GM12865 (cell line): ENCODE measurements around the gene UBE3B.

ENCODE experiments used
- DNase-seq: peaks from one replicate; pipeline ENCODE4 v3.0.0; 2010; ENCODE audit warnings: low read depth
- H3K4me3 ChIP-seq: 2 replicates; pipeline ENCODE4 v1.5.1; 2011; ENCODE audit warnings: mild to moderate bottlenecking, low read depth, low read length, control low read depth
- CTCF ChIP-seq: IDR thresholded peaks from 2 replicates; pipeline ENCODE4 v1.5.1; 2011; ENCODE audit warnings: low read length, control low read depth, low read depth, inconsistent platforms; ENCODE audit not compliant: insufficient read depth; ENCODE audit errors: missing control alignments

UBE3B gene

DNA sequence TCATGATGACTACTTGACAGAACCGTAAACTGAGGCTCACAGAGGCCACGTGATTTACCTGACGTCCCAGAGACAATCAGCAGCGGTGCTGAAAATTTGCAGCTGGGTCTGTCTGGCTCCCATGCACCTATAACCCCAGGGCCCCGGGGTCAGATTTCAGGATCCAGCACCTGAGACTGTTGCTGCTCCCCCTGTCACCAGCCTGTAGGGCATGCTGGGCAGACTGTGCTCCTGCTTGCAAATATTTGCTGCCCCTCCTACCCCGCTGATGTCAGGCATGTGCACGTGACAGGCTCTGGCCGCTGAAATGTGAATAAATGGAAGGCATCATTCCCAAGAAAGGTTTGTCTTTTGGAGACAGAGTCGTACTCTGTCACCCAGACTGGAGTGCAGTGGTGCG lies 89.9 kb downstream of the UBE3B start:
- DNase-seq: no peak
- no peak overlapping the region for H3K4me3 ChIP-seq
- TF ChIP-seq CTCF: no peak

- no peak for DNase-seq
- TF ChIP-seq CTCF: no peak
- no peak overlapping the region for H3K4me3 ChIP-seq
These were observed 90.5 kb downstream of the UBE3B start for GRCh38 chr12:109567967-109568366.

DNA sequence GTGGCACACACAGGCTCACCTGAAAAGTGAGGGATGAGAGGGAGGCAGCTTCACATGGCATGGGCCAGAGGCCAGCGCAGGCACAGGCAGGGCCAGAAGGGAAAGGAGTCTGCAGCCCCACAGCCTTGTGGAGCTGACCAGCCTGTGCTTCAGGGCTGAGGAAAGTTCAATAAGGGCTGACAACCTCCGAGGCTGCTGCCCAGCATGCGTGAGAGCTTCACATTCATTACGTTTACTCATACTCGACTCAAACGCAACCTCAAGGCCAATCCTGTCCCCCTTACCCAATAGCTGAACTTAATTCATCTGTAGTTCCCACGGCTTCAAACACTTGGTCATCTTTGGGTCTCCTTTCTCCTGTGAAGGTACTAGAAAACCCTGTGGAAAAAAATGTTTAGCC lies 91.1 kb downstream of the UBE3B start:
- no peak overlapping the region for H3K4me3 ChIP-seq
- TF ChIP-seq CTCF: no peak
- no peak for DNase-seq

DNA sequence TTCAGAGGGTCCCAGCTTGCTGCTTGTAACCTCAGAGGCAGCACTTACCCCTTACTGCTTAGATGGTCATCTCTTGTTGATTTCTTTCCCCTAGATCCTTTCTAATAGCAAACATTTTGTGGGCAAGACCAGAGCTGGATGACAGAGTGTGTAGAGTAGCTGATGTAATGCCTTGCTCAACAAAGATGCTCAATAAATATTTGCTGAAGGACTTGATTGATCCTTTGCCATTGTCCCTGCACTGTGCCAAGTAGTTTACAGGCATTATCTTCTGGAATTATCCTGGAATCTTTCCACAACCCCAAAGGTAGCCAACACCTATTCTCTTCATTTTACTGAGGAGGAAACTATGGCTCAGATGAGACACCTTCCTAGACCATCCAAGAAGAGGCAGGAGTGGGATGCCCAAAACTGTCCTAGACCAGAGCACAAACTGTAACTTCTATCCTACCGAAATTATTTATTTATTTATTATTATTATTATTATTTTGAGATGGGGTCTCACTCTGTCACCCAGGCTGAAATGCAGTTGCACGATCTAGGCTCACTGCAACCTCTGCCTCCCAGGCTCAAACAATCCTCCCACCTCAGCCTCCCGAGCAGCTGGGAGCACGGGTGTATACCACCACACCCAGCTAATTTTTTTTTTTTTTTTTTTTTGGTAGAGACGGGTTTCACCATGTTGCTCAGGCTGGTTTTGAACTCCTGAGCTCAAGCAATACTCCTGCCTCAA lies 94.5 kb downstream of the UBE3B start:
- no peak for DNase-seq
- peak overlapping the region; percentile 49; the same call in 1 of the 2 replicates for H3K4me3 ChIP-seq
- TF ChIP-seq CTCF: no peak

- no peak for DNase-seq
- no peak for TF ChIP-seq CTCF
- peak overlapping the region; percentile 49 for H3K4me3 ChIP-seq
These were observed 95.0 kb downstream of the UBE3B start for GRCh38 chr12:109572506-109572845.

DNA sequence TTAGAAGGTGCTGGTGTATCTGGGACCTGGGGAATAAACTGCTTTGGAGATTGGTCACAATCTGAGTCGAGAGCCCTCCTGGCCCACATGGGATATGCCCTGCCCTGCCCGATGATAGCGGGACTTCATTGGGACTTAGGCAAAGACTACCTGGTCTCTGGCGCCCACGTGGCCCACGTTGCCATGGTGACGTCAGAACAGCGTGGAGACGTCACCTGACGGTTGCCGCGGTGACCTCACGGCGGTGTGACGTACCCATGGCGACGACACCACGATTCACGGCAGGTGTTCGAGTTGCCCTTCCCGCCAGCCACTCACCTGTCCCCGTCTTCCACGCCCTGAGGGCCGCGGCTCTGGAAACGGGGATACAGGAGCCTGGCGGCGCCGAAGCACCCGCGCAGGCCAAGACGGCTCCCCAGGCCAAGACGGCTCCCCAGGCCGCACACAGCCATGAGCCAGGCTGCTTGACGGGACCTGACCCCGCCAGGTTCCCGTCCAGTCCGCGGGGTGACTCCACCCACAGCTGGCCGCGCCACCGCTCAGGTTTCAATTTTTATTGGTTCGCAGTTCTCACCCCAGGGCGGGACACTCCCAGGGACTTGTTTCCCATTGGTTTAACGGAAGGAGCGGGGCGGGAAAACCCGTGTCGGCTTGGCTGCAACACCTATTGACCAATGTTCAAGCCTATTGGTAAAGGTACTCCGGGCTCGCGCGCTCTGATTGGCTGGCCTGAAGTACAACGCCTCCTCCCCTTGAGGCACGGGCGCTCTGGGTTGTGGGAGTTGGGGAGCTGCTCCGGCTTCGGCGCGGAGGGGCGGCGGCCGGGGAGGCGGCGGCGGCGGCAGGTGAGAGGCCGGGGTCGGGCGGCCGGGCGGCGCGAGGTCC lies 95.8 kb downstream of the UBE3B start, which contains the start of the genes MMAB and MVK:
Gene MMAB, minus strand, starts transcription at position 476 of the 885 bp plus-strand sequence. Its CDS starts 24 bp downstream, at position 452.
Gene MVK, plus strand, starts transcription at position 766 of the 885 bp plus-strand sequence. CDS start 1,029 bp downstream, outside the sequence.
- peak; percentile 100 for DNase-seq
- TF ChIP-seq CTCF: no peak
- peak within 1 kb of the TSS; percentile 89 for H3K4me3 ChIP-seq

DNA sequence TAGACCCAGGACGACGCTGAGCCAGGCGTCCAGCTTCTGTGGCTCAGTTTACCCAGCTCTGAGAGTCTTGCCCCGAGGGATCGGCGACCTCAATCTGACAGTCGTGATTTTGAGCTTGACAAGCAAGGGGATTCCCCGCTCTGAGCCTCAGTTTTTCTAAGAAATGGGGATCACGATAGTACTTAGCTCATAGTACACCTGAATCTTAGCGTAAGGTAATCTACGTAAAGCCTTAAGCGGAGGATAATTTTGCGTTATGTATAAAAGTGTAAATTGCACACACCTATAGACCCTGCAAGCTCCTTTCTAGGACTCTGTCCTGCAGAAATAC lies 96.4 kb downstream of the UBE3B start:
- TF ChIP-seq CTCF: no peak
- peak overlapping the region; percentile 89 for H3K4me3 ChIP-seq
- no peak for DNase-seq
